Transverse colon (tissue), 4 donors: Measurements from ENCODE around the gene ASZ1. TPM values are rescaled to one million over a fixed set of nuclear protein-coding genes. Genes with fewer than 3 reads are reported as not detected.

Experiments
- DNase-seq: peaks from one replicate; pipeline ENCODE4 v3.0.0-alpha.2; 2019
- H3K27ac ChIP-seq, 4 donors: fragments of 200-600 bp; sonication (generic); 2 replicates each; pipeline ENCODE4 v1.5.1; 2016 to 2018; ENCODE audit warnings: inconsistent platforms in 4 of 4
- H3K27me3 ChIP-seq: fragments of 200-600 bp; sonication (generic); 2 replicates; pipeline ENCODE4 v1.5.1; 2017; ENCODE audit warnings: inconsistent platforms
- H3K36me3 ChIP-seq, 4 donors: fragments of 200-600 bp; sonication (generic); 2 replicates each; pipeline ENCODE4 v1.5.1; 2017 to 2019; ENCODE audit warnings: inconsistent platforms in 4 of 4
- H3K4me1 ChIP-seq, 4 donors: fragments of 200-600 bp; sonication (generic); 2 replicates each; pipeline ENCODE4 v1.5.1; 2017 to 2020; ENCODE audit warnings: inconsistent platforms in 4 of 4
- H3K4me3 ChIP-seq, 4 donors: fragments of 200-600 bp; sonication (generic); 1 replicate in 1 of 4; 2 replicates in 3 of 4; pipeline versions ENCODE4 v1.5.1 to v1.6.1; 2017 to 2019; ENCODE audit warnings: inconsistent platforms in 4 of 4
- H3K9me3 ChIP-seq, 2 donors: fragments of 200-600 bp; sonication (generic); 2 replicates each; pipeline ENCODE4 v1.5.1; 2017 to 2019; ENCODE audit warnings: inconsistent platforms in 2 of 2
- EP300 ChIP-seq: sonication (generic); formaldehyde crosslinking; IDR thresholded peaks from one replicate; pipeline ENCODE4 v1.6.1; 2017; ENCODE audit warnings: antibody characterized with exemption, low read depth
- POLR2A ChIP-seq: fragments of 450-650 bp; IDR thresholded peaks from one replicate; pipeline ENCODE4 v1.6.1; 2016; ENCODE audit warnings: antibody characterized with exemption, mild to moderate bottlenecking, moderate library complexity
- POLR2AphosphoS5 ChIP-seq, 3 donors: sonication (generic); formaldehyde crosslinking; IDR thresholded peaks; one replicate each; pipeline ENCODE4 v1.6.1; 2016; ENCODE audit warnings: antibody characterized with exemption in 3 of 3
- WGBS, 2 donors: methylation state at CpG; one replicate each; pipeline ENCODE4 v1.1.5; 2018; ENCODE audit warnings: low coverage in 1 of 2; 5-methylcytosine and 5-hydroxymethylcytosine counted together
- in situ Hi-C, 4 donors: fragments of 200-750 bp; cut with MboI; loops; one replicate each; pipeline versions ENCODE4 v1.15.0 to v1.15.1; 2017; ENCODE audit warnings: low sequenced_read_pairs in 3 of 4, low pct_ligation_motif_present in 1 of 4, low pct_unique_long_range_greater_than_20kb in 1 of 4
- intact Hi-C: fragments of 100-400 bp; cut with DNase I; formaldehyde crosslinking; loops from one replicate; pipeline ENCODE4 v1.15.1; 2023; ENCODE audit warnings: low total_unique reads
- total RNA-seq, 4 donors: library from RNA; depleted of rRNA; stranded (reverse); fragments of >200 nt; gene quantifications; one replicate each; pipeline ENCODE4 v1.1.0, GENCODE V29; 2016
- TF ChIP-seq, protein P1 (sequence below), 5 experiments: fragments of 200-600 bp in 3 of 5; fragments of 450-650 bp in 2 of 5; sonication (generic) in 3 of 5; IDR thresholded peaks; 1 replicate in 2 of 5; 2 replicates in 3 of 5; pipeline ENCODE4 v1.5.1; 2016 to 2017; ENCODE audit warnings: antibody characterized with exemption in 5 of 5, inconsistent platforms in 3 of 5, mild to moderate bottlenecking in 2 of 5, moderate library complexity in 1 of 5

ASZ1 gene
- total RNA-seq, 4 donors from 2014 or later = not detected

DNA sequence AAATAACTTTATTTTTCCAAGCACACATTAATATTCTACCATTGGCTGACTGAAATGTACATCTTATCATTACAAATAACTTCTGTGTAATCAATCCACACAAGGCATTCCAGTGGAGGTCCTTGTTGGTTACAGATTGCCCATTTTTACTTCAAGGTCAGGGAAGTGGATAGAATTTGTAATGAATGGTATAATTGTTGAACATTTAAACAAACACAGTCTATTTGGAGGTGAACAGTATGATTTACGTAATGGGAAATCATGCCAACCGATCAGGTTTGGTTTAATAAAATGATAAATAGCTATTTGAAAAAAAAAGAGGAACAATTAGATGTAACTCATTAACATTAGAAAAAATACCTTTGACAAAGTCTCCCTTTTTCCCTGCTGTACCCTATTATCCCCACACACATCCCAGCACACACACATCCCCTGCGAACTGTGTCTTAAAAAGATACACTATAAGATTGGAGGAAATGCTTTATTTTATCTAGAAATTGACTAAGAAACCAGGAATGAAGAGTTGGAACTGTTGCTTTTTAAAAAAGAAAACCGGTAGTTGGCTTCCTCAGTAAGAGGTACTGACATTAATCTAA lies 19.0 kb upstream of the ASZ1 start:
- Histone ChIP-seq H3K27ac (no peak overlapping the region), H3K9me3 (peaks cover 0 to 3% of the 10 kb centered on the region in 2 donors), H3K4me3 (no peak overlapping the region), H3K36me3 (no peaks in the 10 kb centered on the region), H3K27me3 (no peaks in the 10 kb centered on the region), H3K4me1 (no peaks in the 10 kb centered on the region)
- intact Hi-C loops (no loop called here), in situ Hi-C loops (no loop called here)
- DNase-seq = no peak
- 73 to 76% methylated on average over 4 of the region's 4 CpGs for WGBS, 2 donors
- no peak for TF ChIP-seq POLR2A
- TF ChIP-seq EP300 = no peak
- TF ChIP-seq, protein P1, sequence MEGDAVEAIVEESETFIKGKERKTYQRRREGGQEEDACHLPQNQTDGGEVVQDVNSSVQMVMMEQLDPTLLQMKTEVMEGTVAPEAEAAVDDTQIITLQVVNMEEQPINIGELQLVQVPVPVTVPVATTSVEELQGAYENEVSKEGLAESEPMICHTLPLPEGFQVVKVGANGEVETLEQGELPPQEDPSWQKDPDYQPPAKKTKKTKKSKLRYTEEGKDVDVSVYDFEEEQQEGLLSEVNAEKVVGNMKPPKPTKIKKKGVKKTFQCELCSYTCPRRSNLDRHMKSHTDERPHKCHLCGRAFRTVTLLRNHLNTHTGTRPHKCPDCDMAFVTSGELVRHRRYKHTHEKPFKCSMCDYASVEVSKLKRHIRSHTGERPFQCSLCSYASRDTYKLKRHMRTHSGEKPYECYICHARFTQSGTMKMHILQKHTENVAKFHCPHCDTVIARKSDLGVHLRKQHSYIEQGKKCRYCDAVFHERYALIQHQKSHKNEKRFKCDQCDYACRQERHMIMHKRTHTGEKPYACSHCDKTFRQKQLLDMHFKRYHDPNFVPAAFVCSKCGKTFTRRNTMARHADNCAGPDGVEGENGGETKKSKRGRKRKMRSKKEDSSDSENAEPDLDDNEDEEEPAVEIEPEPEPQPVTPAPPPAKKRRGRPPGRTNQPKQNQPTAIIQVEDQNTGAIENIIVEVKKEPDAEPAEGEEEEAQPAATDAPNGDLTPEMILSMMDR (IDR thresholded peaks at IDR 0.05) = no peak
- no peak for TF ChIP-seq POLR2AphosphoS5 (IDR thresholded peaks at IDR 0.05)

DNA sequence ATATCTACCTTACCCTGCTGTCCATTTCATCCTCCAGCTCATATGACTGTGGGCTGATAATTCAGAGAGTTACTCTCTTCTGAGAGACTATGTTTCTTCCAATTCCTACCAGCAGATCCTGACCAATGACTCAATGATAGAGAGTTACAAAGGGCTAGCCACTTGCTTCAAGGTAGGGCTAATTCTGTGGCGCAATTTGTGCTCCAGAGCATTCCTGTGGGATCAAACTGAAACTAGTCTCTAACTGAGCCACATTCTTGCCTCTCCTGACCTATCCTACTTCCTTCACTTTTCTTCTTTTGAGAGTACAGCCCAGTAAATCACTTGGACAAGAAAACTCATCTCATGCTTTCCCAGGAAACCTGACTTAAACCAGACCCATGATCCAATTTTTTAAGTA lies 17.9 kb upstream of the ASZ1 start:
- no peaks in the 10 kb centered on the region for H3K27me3 ChIP-seq
- H3K4me3 ChIP-seq = no peak overlapping the region
- in situ Hi-C loops = no loop called here
- no peak overlapping the region for H3K27ac ChIP-seq
- DNase-seq = no peak
- no peaks in the 10 kb centered on the region for H3K4me1 ChIP-seq
- intact Hi-C loops = no loop called here
- WGBS, 2 donors = 88 to 100% methylated on average over 1 of the region's 1 CpG
- H3K36me3 ChIP-seq = no peaks in the 10 kb centered on the region
- H3K9me3 ChIP-seq = no peaks in the 10 kb centered on the region
- TF ChIP-seq, protein P1 (IDR thresholded peaks at IDR 0.05) = no peak
- TF ChIP-seq POLR2AphosphoS5 (IDR thresholded peaks at IDR 0.05) (no peak), POLR2A (no peak), EP300 (no peak)

DNA sequence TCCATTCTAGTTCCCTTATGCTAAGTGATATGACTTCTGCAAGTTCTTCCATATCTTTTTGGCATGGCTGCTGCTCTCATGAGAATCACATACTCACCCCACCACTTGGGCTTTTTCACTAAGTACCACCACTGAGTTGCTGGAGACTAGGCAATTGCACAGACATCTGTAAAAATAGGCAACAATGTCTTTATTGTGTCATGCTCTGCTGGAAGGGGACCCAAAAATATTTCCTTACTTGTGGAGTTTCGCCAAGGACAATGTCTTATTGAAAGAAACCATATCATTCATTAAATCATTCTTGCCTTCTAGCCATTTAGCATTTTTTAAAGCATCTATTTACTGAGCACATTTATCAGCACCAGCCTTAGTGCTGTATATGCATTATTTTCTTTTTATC lies 17.4 kb upstream of the ASZ1 start:
- 74 to 75% methylated on average over 1 of the region's 1 CpG for WGBS, 2 donors
- intact Hi-C loops = no loop called here
- H3K36me3 ChIP-seq = no peaks in the 10 kb centered on the region
- no peak overlapping the region for H3K4me3 ChIP-seq
- H3K4me1 ChIP-seq = no peaks in the 10 kb centered on the region
- no peak for TF ChIP-seq EP300
- no peak for TF ChIP-seq POLR2A
- TF ChIP-seq, protein P1 (IDR thresholded peaks at IDR 0.05) = no peak
- TF ChIP-seq POLR2AphosphoS5 (IDR thresholded peaks at IDR 0.05) = no peak
- in situ Hi-C loops = no loop called here
- no peak for DNase-seq
- no peak overlapping the region for H3K27ac ChIP-seq
- H3K27me3 ChIP-seq = no peaks in the 10 kb centered on the region
- H3K9me3 ChIP-seq = no peaks in the 10 kb centered on the region

DNA sequence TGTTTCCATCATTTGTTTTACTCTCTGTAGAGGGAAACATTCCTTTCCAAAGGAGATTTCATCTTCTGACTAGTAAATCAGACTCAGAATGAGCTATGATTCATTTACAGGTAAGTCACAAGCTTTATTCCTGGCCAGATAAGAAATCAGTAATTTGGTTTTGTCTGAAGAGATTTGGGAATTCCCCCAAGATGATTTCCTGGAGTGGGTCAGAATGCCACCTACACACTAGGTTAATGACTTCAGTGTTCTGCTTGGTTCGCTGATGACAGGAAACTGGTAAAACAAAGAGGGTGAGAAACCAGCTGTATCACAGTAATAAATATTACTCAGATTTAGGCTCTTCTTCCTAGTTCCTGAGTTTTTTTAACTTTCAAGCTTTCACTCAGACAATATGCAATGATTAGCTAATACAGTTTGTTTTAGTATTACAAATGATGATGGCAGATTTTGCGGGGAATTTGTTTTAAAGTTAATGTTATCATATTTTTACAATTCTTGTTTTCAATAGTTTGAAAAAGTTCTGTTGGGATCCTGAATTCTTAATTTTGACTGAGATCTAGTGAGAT lies 8.3 kb upstream of the ASZ1 start:
- DNase-seq = no peak
- in situ Hi-C loops = no loop called here

More for the DNA sequence above, 8.3 kb upstream of the ASZ1 start:
- peaks cover 0 to 6% (median 0%) of the 10 kb centered on the region in 4 donors for H3K4me1 ChIP-seq
- H3K36me3 ChIP-seq = no peaks in the 10 kb centered on the region
- TF ChIP-seq EP300 (no peak), POLR2A (no peak), POLR2AphosphoS5 (IDR thresholded peaks at IDR 0.05) (no peak)
- TF ChIP-seq, protein P1 (IDR thresholded peaks at IDR 0.05) = no peak
- H3K27ac ChIP-seq = no peak overlapping the region
- intact Hi-C loops = no loop called here
- no peaks in the 10 kb centered on the region for H3K9me3 ChIP-seq
- 42 to 43% methylated on average over 2 of the region's 2 CpGs for WGBS, 2 donors
- no peak overlapping the region for H3K4me3 ChIP-seq
- no peaks in the 10 kb centered on the region for H3K27me3 ChIP-seq
